HG02678 (cell line): ENCODE data around the gene GATAD2A.
"Not testable (repeated sequence)": the region's sequence is repeated elsewhere in the genome, so short reads cannot be mapped to it uniquely, and the experiment has no call there.

Source experiments
- ATAC-seq: cut with Tn5 transposase; IDR thresholded peaks from one replicate; pipeline ENCODE4 v1.9.1; 2021; ENCODE audit warnings: mild to moderate bottlenecking, moderate library complexity; ENCODE audit not compliant: unreplicated experiment

GATAD2A gene

GRCh38 chr19:19388568-19389555, 16.6 kb upstream of the GATAD2A start:
- no peak for ATAC-seq

GRCh38 chr19:19389683-19390082, 15.8 kb upstream of the GATAD2A start:
- not testable (repeated sequence) for ATAC-seq

DNA sequence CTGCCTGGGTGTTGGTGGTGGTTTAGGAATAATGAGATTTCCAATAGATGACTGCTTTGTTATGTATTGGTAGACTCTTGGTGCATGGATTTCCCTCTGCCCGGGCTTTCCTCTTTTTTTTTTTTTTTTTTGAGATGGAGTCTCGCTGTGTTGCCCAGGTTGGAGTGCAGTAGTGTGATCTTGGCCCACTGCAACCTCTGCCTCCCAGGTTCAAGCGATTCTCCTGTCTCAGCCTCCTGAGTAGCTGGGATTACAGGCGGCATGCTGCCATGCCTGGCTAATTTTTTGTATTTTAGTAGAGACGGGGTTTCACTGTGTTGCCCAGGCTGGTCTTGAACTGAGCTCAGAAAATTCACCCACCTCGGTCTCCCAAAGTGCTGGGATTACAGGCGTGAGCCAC, 11.1 kb upstream of the GATAD2A start:
- ATAC-seq, result not testable (repeated sequence)

- ATAC-seq, result no peak
Observed at GRCh38 chr19:19399733-19400433, 5.6 kb upstream of the GATAD2A start.

- ATAC-seq, result no peak
Observed at GRCh38 chr19:19402656-19403372, 2.7 kb upstream of the GATAD2A start.

GRCh38 chr19:19403373-19403901, 2.0 kb upstream of the GATAD2A start:
- ATAC-seq, result no peak

- ATAC-seq, result peak; percentile 20
Observed at GRCh38 chr19:19405971-19406877, 749 bp downstream of the GATAD2A start.

- ATAC-seq, result peak; percentile 20
Observed at GRCh38 chr19:19406878-19407632, 1.6 kb downstream of the GATAD2A start.

- no peak for ATAC-seq
Observed at GRCh38 chr19:19407633-19407930, 2.1 kb downstream of the GATAD2A start.

DNA sequence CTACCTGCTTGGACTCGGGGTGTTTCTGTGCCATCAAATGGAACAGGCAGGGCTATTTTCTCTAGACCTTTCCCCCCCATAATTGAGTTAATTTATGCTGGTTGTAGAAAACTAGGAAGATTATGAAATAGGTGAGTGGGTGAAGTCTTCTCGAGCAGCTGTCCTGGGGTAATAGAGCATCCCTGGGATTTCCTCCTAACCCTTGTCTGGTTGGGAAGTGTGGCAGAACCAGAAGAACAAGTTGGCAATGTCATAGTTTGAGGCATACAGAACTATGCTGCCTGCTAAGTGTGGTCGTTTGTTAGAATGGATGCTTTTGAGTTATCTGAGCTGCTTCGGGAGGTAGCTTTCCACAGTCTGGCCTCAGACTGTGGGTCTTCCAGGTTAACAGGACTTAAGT, 3.7 kb downstream of the GATAD2A start:
- no peak for ATAC-seq

DNA sequence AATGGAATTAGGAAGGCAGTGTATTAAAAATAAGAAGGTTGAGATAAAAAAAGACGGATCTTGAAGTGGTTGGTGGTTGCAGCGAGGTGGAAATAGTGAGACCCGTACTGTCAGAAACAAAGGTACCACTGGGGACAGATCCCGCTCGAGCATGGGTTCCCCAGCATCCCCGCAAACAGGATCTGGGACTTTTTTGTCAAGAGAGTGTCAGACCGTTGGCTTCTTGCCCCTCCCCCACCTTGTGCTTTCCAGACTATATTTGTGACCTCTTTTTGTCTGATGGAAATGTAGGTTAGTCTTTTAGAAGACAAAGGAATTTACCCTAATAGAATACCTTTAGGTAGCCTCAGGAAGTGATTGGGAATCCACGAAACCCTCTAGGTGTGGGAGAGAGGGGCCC, 4.2 kb downstream of the GATAD2A start:
- ATAC-seq, result no peak

DNA sequence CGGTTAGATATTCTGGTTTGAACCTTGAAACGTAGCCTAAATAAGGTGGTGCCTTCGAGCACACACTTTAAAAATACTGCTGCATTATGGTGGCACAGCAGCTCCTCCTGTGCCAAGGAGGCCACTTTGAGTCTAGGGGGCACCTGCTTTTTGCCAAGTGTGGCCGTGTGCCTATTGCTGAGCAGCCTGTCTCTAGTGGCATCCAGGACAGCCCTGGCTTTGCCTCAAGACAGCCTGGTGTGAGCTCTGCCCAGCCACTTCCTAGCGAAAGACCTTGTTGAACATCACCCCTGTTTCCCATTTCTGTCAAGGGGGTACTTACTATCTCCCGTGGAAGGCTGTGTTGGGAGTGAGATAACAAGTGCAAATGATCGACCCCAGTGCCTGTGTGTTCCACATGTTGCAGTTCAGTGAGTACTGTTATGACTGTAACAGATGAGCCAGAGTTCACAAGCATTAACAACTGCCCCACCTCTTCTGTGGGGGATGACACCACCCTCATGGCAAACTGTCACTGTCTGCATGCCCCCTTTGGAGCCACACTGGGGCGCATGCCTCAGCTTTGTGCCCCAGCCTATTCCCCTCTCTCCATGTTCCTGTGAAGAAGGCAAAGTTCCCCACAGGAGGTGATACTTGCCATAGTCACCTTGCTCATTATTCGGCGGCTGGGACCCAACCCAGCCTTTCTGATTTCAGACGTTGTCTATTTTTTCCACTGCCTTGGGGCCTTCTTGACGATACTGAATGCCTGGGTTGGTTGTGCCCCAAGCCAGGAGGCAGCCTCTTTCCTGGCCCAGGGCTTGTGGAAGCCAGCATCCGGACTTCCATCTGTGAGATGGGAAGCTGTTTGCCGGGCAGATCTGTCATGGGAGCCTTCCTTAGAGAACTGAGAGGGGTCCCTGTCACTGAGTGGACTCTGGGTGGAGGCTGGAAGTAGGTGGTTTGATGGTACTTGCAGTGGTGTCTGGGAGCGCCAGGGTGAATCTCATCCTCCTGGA, 5.4 kb downstream of the GATAD2A start:
- ATAC-seq, result no peak

DNA sequence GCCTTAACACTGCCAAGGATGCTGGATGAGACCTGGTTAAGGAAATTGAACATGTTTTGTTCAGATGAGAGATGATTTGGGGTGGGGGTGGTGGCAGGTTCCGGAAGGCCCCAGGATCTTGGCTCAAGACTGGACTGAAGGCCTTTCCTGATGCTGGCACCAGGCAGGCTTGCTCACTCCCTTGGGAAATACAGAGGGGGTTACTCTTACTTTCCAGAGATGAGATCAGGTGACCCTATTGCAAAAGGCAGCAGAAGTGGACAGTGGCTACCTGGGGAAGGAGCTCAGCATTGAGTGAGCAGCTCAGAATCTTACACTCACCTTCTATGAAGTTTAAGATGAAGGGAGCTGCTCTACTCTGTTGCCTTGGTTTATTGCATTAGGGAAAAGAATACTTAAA, 10.8 kb downstream of the GATAD2A start:
- no peak for ATAC-seq

GRCh38 chr19:19417046-19417445, 11.6 kb downstream of the GATAD2A start:
- no peak for ATAC-seq

DNA sequence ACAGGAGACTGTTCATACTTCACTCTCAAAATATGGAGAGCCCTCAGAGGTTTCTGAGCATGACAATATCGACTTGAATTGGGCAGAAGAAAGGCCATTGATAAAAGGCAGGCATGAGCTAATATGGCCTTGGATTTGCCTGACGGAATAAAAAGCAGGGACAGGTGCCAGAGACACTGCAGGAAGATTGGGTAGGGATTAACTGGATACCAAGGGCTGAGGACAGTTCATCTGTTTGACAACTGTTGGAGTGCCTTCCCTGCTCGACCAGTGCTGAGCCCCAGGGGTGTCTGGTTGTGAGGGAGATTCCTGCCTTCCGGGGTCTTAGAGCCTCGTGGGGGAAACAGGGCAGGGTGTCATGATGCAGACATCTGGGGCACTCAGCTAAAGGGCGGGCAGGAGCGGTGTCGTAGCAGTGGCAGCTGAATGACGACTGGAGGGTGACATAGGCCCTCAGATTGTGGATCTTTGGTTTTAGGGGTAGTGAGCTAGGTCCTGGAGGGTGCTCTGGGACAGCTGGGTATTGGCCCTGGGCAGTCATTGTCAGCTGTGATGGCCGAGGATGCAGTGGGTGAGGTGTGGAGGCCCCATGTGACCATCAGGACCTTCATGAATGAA, 12.3 kb downstream of the GATAD2A start:
- no peak for ATAC-seq

DNA sequence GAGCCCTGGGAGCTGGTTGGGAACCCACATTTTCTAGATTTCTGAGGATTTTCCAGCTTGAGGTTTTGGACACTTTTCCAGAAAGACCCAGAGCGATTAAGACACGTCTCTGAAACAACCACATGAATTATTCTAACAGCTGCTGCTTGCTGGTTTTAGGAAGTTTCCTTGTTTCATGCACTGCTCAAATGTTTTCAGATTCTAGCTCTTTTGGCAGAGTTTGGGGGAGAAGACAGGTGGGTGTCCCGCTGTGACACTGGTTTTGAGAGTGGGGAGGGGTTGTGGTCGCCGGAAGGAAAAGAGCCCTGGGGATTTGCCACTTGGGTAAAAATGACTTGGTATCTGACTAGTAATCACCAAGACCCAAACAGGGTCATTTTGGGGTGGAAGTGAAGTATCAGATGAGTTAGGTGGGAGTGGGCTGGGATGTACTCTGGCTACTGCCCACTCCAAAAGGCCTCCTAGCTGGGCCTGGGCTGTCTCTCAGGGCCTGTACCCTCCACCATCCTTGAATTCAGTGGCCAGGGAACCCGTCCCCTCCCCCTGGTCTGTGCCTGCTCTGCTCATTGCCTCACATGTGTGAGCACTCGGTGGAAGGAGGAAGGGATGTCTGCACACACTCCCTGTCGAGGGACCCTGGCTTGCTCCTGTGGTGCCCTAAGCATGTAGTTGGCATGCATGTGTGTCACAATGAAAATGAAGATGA, 13.2 kb downstream of the GATAD2A start:
- no peak for ATAC-seq

- no peak for ATAC-seq
Observed at GRCh38 chr19:19420570-19421298, 15.3 kb downstream of the GATAD2A start.
